ENCODE measurements around the gene GRPEL2.

- TF ChIP-seq CTCF (IDR thresholded peaks at IDR 0.05), result no peak
- no peak for TF ChIP-seq POLR2A (IDR thresholded peaks at IDR 0.05)
Measured at GRCh38 chr5:149300441-149300840, 44.9 kb upstream of the GRPEL2 start.

Data from esophagus squamous epithelium (tissue), 4 donors.